Esophagus muscularis mucosa (tissue), 3 donors: ENCODE results near the gene PLA2G4F.

Source experiments
- EP300 ChIP-seq: sonication (generic); formaldehyde crosslinking; IDR thresholded peaks from one replicate; pipeline ENCODE4 v1.6.1; 2017; ENCODE audit warnings: antibody characterized with exemption
- TF ChIP-seq, protein P1 (sequence below), 3 experiments: fragments of 200-600 bp in 2 of 3; fragments of 450-650 bp in 1 of 3; sonication (generic) in 2 of 3; IDR thresholded peaks; one replicate each; pipeline ENCODE4 v1.5.1; 2017 to 2019; ENCODE audit warnings: antibody characterized with exemption in 3 of 3, mild to moderate bottlenecking in 2 of 3, moderate library complexity in 1 of 3

DNA sequence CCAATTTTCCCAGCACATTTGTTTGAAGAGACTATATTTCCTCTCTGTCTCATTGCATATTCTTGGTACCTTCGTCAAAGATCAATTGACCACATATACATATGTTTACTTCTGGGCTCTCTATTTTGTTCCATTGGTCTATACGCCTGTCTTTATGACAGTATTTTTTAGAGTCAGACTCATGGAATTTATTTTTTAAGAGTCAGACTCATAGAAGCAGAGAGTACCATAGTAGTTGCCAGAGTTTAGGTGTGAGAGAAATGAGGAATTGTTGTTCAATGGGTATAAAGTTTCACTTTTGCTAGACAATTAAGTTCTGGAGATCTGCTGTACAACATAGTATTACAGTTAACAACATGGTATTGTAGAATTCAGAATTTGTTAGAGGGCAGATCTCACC is 27.1 kb downstream of the PLA2G4F start:
- no peak for TF ChIP-seq EP300
- TF ChIP-seq, protein P1, sequence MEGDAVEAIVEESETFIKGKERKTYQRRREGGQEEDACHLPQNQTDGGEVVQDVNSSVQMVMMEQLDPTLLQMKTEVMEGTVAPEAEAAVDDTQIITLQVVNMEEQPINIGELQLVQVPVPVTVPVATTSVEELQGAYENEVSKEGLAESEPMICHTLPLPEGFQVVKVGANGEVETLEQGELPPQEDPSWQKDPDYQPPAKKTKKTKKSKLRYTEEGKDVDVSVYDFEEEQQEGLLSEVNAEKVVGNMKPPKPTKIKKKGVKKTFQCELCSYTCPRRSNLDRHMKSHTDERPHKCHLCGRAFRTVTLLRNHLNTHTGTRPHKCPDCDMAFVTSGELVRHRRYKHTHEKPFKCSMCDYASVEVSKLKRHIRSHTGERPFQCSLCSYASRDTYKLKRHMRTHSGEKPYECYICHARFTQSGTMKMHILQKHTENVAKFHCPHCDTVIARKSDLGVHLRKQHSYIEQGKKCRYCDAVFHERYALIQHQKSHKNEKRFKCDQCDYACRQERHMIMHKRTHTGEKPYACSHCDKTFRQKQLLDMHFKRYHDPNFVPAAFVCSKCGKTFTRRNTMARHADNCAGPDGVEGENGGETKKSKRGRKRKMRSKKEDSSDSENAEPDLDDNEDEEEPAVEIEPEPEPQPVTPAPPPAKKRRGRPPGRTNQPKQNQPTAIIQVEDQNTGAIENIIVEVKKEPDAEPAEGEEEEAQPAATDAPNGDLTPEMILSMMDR (IDR thresholded peaks at IDR 0.05), result no peak
